Ishikawa (cell line): ENCODE measurements around the gene ERC1.

Experiments used
- CEBPB ChIP-seq: IDR thresholded peaks from 2 replicates; pipeline ENCODE4 v1.6.1; 2012
- CREB1 ChIP-seq: IDR thresholded peaks from 2 replicates; pipeline ENCODE4 v1.6.1; 2012; ENCODE audit warnings: low read depth
- EGR1 ChIP-seq: IDR thresholded peaks from 2 replicates; pipeline ENCODE4 v1.6.1; 2012
- EP300 ChIP-seq: IDR thresholded peaks from 2 replicates; pipeline ENCODE4 v1.6.1; 2012; ENCODE audit warnings: borderline replicate concordance
- FOXM1 ChIP-seq: IDR thresholded peaks from 2 replicates; pipeline ENCODE4 v1.6.1; 2012; ENCODE audit warnings: low read depth, borderline replicate concordance
- NFIC ChIP-seq: IDR thresholded peaks from 2 replicates; pipeline ENCODE4 v1.6.1; 2012
- RAD21 ChIP-seq: IDR thresholded peaks from 2 replicates; pipeline ENCODE4 v1.6.1; 2012; ENCODE audit warnings: low read depth
- TAF1 ChIP-seq: IDR thresholded peaks from 2 replicates; pipeline ENCODE4 v1.6.1; 2012; ENCODE audit warnings: low read depth, mild to moderate bottlenecking
- TCF12 ChIP-seq: IDR thresholded peaks from 2 replicates; pipeline ENCODE4 v1.6.1; 2012; ENCODE audit warnings: low read depth
- TEAD4 ChIP-seq: IDR thresholded peaks from 2 replicates; pipeline ENCODE4 v1.6.1; 2012
- YY1 ChIP-seq: IDR thresholded peaks from 2 replicates; pipeline ENCODE4 v1.6.1; 2012; ENCODE audit warnings: low read depth
- ZBTB7A ChIP-seq: IDR thresholded peaks from 2 replicates; pipeline ENCODE4 v1.6.1; 2012; ENCODE audit warnings: low read depth
- TF ChIP-seq, protein P1 (sequence below): IDR thresholded peaks from 2 replicates; pipeline ENCODE4 v1.6.1; 2012
- TF ChIP-seq, protein P2 (sequence below): IDR thresholded peaks from 2 replicates; pipeline ENCODE4 v1.6.1; 2012; ENCODE audit warnings: low read depth, mild to moderate bottlenecking
- TF ChIP-seq, protein P3 (sequence below): IDR thresholded peaks from 2 replicates; pipeline ENCODE4 v1.6.1; 2012

The ERC1 gene

DNA sequence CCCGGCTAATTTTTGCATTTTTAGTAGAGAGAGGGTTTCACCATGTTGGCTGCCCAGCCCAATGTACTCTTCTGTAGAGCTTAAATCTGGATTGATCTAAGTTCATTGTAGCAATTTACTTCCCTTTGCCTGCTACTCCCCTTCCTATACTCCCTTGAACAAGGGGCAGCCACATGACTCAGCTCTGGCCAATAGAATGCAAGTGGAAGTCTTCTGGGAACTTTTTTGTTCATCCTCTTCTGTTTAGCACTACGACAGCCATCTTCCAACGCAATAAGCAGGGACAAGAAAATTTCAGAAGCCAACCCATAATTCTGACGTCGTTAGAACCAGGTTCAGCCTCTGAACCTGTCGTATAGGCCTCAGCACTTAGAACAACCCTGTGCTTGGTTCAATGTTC, 35.1 kb upstream of the ERC1 start:
- TF ChIP-seq, protein P1, sequence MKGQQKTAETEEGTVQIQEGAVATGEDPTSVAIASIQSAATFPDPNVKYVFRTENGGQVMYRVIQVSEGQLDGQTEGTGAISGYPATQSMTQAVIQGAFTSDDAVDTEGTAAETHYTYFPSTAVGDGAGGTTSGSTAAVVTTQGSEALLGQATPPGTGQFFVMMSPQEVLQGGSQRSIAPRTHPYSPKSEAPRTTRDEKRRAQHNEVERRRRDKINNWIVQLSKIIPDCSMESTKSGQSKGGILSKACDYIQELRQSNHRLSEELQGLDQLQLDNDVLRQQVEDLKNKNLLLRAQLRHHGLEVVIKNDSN = peak; percentile 63
- TF ChIP-seq, protein P2, sequence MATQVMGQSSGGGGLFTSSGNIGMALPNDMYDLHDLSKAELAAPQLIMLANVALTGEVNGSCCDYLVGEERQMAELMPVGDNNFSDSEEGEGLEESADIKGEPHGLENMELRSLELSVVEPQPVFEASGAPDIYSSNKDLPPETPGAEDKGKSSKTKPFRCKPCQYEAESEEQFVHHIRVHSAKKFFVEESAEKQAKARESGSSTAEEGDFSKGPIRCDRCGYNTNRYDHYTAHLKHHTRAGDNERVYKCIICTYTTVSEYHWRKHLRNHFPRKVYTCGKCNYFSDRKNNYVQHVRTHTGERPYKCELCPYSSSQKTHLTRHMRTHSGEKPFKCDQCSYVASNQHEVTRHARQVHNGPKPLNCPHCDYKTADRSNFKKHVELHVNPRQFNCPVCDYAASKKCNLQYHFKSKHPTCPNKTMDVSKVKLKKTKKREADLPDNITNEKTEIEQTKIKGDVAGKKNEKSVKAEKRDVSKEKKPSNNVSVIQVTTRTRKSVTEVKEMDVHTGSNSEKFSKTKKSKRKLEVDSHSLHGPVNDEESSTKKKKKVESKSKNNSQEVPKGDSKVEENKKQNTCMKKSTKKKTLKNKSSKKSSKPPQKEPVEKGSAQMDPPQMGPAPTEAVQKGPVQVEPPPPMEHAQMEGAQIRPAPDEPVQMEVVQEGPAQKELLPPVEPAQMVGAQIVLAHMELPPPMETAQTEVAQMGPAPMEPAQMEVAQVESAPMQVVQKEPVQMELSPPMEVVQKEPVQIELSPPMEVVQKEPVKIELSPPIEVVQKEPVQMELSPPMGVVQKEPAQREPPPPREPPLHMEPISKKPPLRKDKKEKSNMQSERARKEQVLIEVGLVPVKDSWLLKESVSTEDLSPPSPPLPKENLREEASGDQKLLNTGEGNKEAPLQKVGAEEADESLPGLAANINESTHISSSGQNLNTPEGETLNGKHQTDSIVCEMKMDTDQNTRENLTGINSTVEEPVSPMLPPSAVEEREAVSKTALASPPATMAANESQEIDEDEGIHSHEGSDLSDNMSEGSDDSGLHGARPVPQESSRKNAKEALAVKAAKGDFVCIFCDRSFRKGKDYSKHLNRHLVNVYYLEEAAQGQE = no peak
- TF ChIP-seq CREB1 (no peak), YY1 (no peak), TAF1 (no peak), RAD21 (no peak)
- TF ChIP-seq, protein P3, sequence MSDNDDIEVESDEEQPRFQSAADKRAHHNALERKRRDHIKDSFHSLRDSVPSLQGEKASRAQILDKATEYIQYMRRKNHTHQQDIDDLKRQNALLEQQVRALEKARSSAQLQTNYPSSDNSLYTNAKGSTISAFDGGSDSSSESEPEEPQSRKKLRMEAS = no peak

DNA sequence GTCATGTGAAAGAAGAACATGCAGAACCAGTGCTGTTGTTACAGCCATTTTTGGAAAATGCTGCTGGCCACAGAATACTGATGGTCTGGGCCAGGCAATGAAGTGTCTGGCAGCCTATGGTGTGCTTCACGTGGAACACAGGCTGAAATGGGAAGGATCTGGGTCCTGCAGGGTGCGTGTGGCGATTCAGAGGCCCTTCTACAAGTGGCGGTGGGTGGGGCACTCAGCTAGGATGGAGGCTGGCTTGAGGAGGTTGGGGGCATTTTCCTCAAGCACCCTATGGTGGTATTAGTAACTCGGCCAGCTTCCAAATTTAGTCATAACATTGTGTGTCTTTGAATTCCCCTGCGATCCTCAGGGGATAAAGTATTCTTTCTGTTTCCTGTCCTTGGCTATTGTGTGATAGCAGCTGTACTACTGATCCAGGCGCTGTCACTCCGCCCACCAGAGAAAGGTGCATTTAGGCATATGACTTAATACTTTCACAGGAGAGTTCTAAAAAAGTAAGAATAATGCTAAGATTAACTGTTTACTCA, 32.4 kb upstream of the ERC1 start:
- TF ChIP-seq TAF1 (no peak), EP300 (no peak), YY1 (no peak), CREB1 (no peak), TCF12 (no peak), NFIC (no peak), ZBTB7A (no peak), EGR1 (no peak), RAD21 (no peak), TEAD4 (no peak), CEBPB (no peak)
- TF ChIP-seq, protein P2 = no peak
- TF ChIP-seq, protein P1 = no peak
- TF ChIP-seq, protein P3 = no peak

DNA sequence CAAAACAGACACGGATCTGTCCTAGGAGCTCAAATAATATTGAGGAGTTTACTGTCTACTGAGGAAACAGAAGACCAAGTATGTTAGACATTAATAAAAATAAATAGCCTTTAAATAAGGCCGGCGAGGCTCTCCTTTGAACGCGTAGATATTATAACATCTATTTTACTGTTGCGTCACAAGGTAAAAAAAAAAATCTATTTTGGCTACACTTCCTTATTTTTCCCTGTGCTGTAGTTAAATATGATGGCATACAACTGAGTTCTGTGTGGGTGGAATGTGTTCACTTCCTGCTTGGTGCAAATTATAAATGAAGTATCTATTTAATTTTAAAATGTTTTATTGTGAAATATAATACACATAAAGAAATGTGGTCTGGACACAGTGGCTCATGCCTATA, 24.3 kb upstream of the ERC1 start:
- TF ChIP-seq TAF1 (no peak), ZBTB7A (no peak), FOXM1 (no peak), EP300 (no peak), CEBPB (no peak)
- TF ChIP-seq, protein P2 = no peak
- TF ChIP-seq, protein P1 = no peak
- TF ChIP-seq, protein P3 = no peak

DNA sequence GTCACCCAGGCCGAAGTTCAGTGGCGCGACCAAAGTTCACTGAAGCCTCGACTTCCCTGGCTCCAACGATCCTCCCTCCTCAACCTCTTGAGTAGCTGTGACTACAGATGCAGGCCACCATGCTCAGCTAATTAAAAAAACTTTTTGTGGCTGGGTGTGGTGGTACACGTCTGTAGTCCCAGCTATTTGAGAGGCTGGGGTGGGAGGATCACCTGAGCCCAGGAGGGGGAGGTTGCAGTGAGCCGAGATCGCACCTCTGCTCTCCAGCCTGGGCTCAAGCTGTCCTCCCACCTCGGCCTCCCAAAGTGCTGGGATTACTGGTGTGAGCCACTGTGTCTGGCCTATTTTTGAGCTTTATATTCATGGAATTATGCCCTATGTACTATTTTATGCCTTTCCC, 23.4 kb upstream of the ERC1 start:
- TF ChIP-seq, protein P2 = no peak
- TF ChIP-seq RAD21 = no peak
- TF ChIP-seq CEBPB = no peak
- TF ChIP-seq, protein P1 = no peak
- TF ChIP-seq, protein P3 = no peak
- no peak for TF ChIP-seq CREB1
- TF ChIP-seq NFIC = no peak
- TF ChIP-seq ZBTB7A = no peak
- TF ChIP-seq TEAD4 = no peak
- TF ChIP-seq TCF12 = no peak
- TF ChIP-seq EGR1 = no peak
- TF ChIP-seq EP300 = no peak
- TF ChIP-seq YY1 = no peak
